ENCODE results near the gene TSPAN32. TPM values are rescaled to one million over a fixed set of nuclear protein-coding genes. Genes with fewer than 3 reads are reported as not detected.

TSPAN32 gene
- total and polyA plus RNA-seq, 10 of the 15 experiments (the other 5 are each of a cell fraction or from before 2014, with no cell fraction given) = 0.08 TPM; not detected in 9

DNA sequence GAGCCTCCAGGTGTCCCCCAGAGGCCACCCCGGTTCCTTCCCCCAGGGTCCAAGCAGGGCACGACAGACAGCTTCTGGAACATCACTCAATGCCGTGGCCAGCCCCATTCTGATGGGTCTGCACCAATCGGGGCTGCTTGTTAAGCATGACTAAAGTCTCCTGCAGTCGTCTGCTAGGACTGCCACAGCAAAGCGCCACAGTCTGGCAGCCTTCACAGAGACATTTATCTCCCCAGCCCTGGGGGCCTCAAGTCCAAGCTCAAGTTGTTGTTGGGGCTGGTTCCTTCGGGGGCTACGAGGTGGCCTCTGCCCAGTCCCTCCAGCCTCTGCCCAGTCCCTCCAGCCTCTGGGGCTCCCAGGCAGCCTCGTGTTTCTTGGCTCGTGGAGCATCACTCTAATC is 61.3 kb downstream of the TSPAN32 start:
- Histone ChIP-seq H3K36me3 (ENCODE audit: control insufficient read depth in 2 of 2, insufficient read depth in 2 of 2, low read length in 1 of 2) (no peaks in the 10 kb centered on the region), H3K4me2 (ENCODE audit: control insufficient read depth, insufficient read depth) (no peak overlapping the region), H3K4me3 (no peak overlapping the region), H3K9me3 (replicated peaks; ENCODE audit: control insufficient read depth, insufficient read depth, low read length) (no peaks in the 10 kb centered on the region), H4K20me1 (ENCODE audit: control insufficient read depth, insufficient read depth) (no peaks in the 10 kb centered on the region), H3K27me3 (replicated peaks in 1 of 2; ENCODE audit: control insufficient read depth in 2 of 2, insufficient read depth in 2 of 2, low read length in 1 of 2) (no peaks in the 10 kb centered on the region; a peak in 2 of 4 replicates), H3K79me2 (ENCODE audit: control insufficient read depth, insufficient read depth, low read length) (no peaks in the 10 kb centered on the region), H2AFZ (ENCODE audit: control insufficient read depth, low read depth, low read length) (no peak overlapping the region), H3K27ac (ENCODE audit: control insufficient read depth, insufficient read depth) (no peak overlapping the region), H3K4me1 (ENCODE audit: control insufficient read depth, insufficient read depth, low read length) (no peaks in the 10 kb centered on the region), H3K9ac (ENCODE audit: control insufficient read depth, insufficient read depth, low read length) (no peak overlapping the region)
- TF ChIP-seq TBL1XR1 (IDR thresholded peaks at IDR 0.05; ENCODE audit: low read depth, low read length) = no peak
- no peak for TF ChIP-seq SRF (IDR thresholded peaks at IDR 0.05; ENCODE audit: low read depth in 2 of 2, low read length in 2 of 2)
- SMC1A ChIA-PET (ENCODE audit: uncharacterized antibody, unreplicated experiment) = no interaction called here
- no TSS peak for BruUV-seq (replicated peaks)
- ATAC-seq = no peak
- RAD21 ChIA-PET (ENCODE audit: unreplicated experiment) = no interaction called here
- FAIRE-seq = no peak
- CTCF ChIA-PET = no interaction called here
- in situ Hi-C loops (cut with MboI) (no loop called here), intact Hi-C loops (cut with micrococcal nuclease; ENCODE audit: unreplicated experiment) (no loop called here)
- POLR2A ChIA-PET = no interaction called here
- 18% methylated on average over 10 of the region's 10 CpGs for WGBS (ENCODE audit: insufficient coverage, insufficient replicate concordance, low lambda C conversion rate, missing lambda C conversion rate)
- DNase-seq (ENCODE audit: low read depth, low spot score) = no peak

DNA sequence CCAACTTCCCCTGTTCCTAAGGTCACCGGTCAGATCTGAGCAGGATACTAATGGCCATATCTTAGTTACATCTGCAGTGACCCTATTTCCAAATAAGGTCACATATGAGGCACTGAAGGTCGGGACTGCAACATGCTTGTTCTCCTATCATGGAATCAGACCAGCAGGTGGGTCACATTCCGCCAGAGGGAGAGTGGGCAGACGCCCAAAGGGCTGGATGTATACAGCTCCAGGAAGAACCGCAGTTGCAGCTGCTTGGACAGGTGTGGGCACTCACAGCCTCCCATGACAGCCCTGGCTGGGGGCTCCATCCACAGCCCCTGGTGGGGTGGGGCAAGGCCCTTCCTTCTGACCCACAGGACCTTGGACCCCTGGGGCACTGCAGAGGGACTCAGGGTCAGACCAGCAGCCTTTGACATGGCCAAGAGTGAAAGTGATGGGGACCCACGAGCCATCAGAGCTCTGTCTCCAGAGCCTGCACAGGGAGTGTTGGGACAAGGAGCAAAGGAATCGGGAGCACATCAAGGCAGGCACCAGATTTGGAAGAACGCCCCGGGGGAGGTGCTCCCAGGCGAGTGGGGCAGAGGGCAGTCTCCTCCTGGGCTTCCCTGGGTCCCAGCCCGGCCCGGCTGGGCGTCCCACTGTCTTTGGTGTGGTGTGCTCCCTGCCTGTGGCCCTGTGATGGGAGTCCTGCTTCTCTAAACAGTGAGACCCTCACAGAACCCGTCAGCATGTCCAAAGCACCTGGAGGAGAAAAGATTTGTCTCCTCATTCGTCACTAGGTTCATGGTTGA is 62.0 kb downstream of the TSPAN32 start:
- H3K4me1 ChIP-seq (ENCODE audit: control insufficient read depth, insufficient read depth, low read length) = no peaks in the 10 kb centered on the region
- H3K9me3 ChIP-seq (replicated peaks; ENCODE audit: control insufficient read depth, insufficient read depth, low read length) = no peaks in the 10 kb centered on the region
- no peaks in the 10 kb centered on the region for H4K20me1 ChIP-seq (ENCODE audit: control insufficient read depth, insufficient read depth)
- ATAC-seq (no peak), DNase-seq (ENCODE audit: low read depth, low spot score) (no peak), FAIRE-seq (no peak)
- no peak overlapping the region for H3K4me2 ChIP-seq (ENCODE audit: control insufficient read depth, insufficient read depth)
- no peaks in the 10 kb centered on the region for H3K36me3 ChIP-seq (ENCODE audit: control insufficient read depth in 2 of 2, insufficient read depth in 2 of 2, low read length in 1 of 2)
- ChIA-PET SMC1A (ENCODE audit: uncharacterized antibody, unreplicated experiment) (no interaction called here), CTCF (no interaction called here), POLR2A (no interaction called here), RAD21 (ENCODE audit: unreplicated experiment) (no interaction called here)
- no peaks in the 10 kb centered on the region; a peak in 2 of 4 replicates for H3K27me3 ChIP-seq (replicated peaks in 1 of 2; ENCODE audit: control insufficient read depth in 2 of 2, insufficient read depth in 2 of 2, low read length in 1 of 2)
- no TSS peak for BruUV-seq (replicated peaks)
- no peak overlapping the region for H3K9ac ChIP-seq (ENCODE audit: control insufficient read depth, insufficient read depth, low read length)
- no peak overlapping the region for H3K4me3 ChIP-seq
- H3K79me2 ChIP-seq (ENCODE audit: control insufficient read depth, insufficient read depth, low read length) = no peaks in the 10 kb centered on the region
- H2AFZ ChIP-seq (ENCODE audit: control insufficient read depth, low read depth, low read length) = no peak overlapping the region
- no peak overlapping the region for H3K27ac ChIP-seq (ENCODE audit: control insufficient read depth, insufficient read depth)
- intact Hi-C loops (cut with micrococcal nuclease; ENCODE audit: unreplicated experiment) (no loop called here), in situ Hi-C loops (cut with MboI) (no loop called here)
- 39% methylated on average over 15 of the region's 15 CpGs for WGBS (ENCODE audit: insufficient coverage, insufficient replicate concordance, low lambda C conversion rate, missing lambda C conversion rate)
- no peak for TF ChIP-seq FOXK2 (IDR thresholded peaks at IDR 0.05)
- TF ChIP-seq, protein P1, sequence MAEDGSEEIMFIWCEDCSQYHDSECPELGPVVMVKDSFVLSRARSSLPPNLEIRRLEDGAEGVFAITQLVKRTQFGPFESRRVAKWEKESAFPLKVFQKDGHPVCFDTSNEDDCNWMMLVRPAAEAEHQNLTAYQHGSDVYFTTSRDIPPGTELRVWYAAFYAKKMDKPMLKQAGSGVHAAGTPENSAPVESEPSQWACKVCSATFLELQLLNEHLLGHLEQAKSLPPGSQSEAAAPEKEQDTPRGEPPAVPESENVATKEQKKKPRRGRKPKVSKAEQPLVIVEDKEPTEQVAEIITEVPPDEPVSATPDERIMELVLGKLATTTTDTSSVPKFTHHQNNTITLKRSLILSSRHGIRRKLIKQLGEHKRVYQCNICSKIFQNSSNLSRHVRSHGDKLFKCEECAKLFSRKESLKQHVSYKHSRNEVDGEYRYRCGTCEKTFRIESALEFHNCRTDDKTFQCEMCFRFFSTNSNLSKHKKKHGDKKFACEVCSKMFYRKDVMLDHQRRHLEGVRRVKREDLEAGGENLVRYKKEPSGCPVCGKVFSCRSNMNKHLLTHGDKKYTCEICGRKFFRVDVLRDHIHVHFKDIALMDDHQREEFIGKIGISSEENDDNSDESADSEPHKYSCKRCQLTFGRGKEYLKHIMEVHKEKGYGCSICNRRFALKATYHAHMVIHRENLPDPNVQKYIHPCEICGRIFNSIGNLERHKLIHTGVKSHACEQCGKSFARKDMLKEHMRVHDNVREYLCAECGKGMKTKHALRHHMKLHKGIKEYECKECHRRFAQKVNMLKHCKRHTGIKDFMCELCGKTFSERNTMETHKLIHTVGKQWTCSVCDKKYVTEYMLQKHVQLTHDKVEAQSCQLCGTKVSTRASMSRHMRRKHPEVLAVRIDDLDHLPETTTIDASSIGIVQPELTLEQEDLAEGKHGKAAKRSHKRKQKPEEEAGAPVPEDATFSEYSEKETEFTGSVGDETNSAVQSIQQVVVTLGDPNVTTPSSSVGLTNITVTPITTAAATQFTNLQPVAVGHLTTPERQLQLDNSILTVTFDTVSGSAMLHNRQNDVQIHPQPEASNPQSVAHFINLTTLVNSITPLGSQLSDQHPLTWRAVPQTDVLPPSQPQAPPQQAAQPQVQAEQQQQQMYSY (CRISPR knock-in tag; IDR thresholded peaks at IDR 0.05) = no peak
- no peak for TF ChIP-seq MTA3 (IDR thresholded peaks at IDR 0.05; ENCODE audit: borderline replicate concordance, low read length)
- no peak for TF ChIP-seq CBX3 (IDR thresholded peaks at IDR 0.05; ENCODE audit: borderline replicate concordance, low read depth)
- TF ChIP-seq, protein P2, sequence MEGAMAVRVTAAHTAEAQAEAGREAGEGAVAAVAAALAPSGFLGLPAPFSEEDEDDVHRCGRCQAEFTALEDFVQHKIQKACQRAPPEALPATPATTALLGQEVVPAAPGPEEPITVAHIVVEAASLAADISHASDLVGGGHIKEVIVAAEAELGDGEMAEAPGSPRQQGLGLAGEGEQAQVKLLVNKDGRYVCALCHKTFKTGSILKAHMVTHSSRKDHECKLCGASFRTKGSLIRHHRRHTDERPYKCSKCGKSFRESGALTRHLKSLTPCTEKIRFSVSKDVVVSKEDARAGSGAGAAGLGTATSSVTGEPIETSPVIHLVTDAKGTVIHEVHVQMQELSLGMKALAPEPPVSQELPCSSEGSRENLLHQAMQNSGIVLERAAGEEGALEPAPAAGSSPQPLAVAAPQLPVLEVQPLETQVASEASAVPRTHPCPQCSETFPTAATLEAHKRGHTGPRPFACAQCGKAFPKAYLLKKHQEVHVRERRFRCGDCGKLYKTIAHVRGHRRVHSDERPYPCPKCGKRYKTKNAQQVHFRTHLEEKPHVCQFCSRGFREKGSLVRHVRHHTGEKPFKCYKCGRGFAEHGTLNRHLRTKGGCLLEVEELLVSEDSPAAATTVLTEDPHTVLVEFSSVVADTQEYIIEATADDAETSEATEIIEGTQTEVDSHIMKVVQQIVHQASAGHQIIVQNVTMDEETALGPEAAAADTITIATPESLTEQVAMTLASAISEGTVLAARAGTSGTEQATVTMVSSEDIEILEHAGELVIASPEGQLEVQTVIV (IDR thresholded peaks at IDR 0.05; ENCODE audit: borderline replicate concordance, partially characterized antibody) = no peak

Measured in GM12878 (cell line).